Activated B cell treated with CpG ODN at 0.5 μM for 24 hours (primary cell): ENCODE measurements around the gene ASRGL1. TPM values are rescaled to one million over a fixed set of nuclear protein-coding genes. Genes with fewer than 3 reads are reported as not detected.

Experiments
- ATAC-seq: fragments of 200-7000 bp; cut with Tn5 transposase; one replicate; pipeline ENCODE4 v1.10.0; 2021; ENCODE audit warnings: low read depth, mild to moderate bottlenecking, moderate library complexity
- CTCF ChIA-PET: fragments of 350-600 bp; sonication (Branson Sonifier 250); formaldehyde crosslinking; loops from one replicate; lab custom pipeline; 2021; ENCODE audit warnings: antibody characterized with exemption; lab: Charles Lee
- POLR2A ChIA-PET: fragments of 350-600 bp; sonication (Branson Sonifier 250); formaldehyde crosslinking; loops from one replicate; lab custom pipeline; 2021; ENCODE audit warnings: antibody characterized with exemption; lab: Charles Lee
- DNase-seq: peaks from one replicate; pipeline ENCODE4 v3.0.0; 2022
- H3K27ac Mint-ChIP-seq: one replicate; pipeline ENCODE4 v1.8.0; 2020; ENCODE audit warnings: mixed read lengths
- H3K27me3 Mint-ChIP-seq: one replicate; pipeline ENCODE4 v1.8.0; 2021; ENCODE audit warnings: mixed read lengths
- H3K36me3 Mint-ChIP-seq: one replicate; pipeline ENCODE4 v1.8.0; 2021; ENCODE audit warnings: low read depth, mixed read lengths
- H3K4me1 Mint-ChIP-seq: one replicate; pipeline ENCODE4 v1.8.0; 2021; ENCODE audit warnings: mixed read lengths
- H3K4me3 Mint-ChIP-seq: one replicate; pipeline ENCODE4 v1.8.0; 2020; ENCODE audit warnings: mild to moderate bottlenecking, mixed read lengths
- H3K9me3 Mint-ChIP-seq: one replicate; pipeline ENCODE4 v1.8.0; 2020; ENCODE audit warnings: mixed read lengths
- intact Hi-C: fragments of 100-400 bp; cut with micrococcal nuclease; formaldehyde crosslinking; loops from one replicate; pipeline ENCODE4 v1.15.1; 2024
- total RNA-seq: library from RNA; stranded (reverse); gene quantifications from 2 replicates; pipeline ENCODE4 v1.2.3, GENCODE V29; 2022
- TF ChIP-seq, protein P1 (sequence below): fragments of 200-600 bp; IDR thresholded peaks from one replicate; pipeline ENCODE4 v1.8.0; 2022; ENCODE audit warnings: antibody characterized with exemption, mild to moderate bottlenecking

The ASRGL1 gene
- total RNA-seq, 1 donor from 2014 or later, result 0.98 TPM

DNA sequence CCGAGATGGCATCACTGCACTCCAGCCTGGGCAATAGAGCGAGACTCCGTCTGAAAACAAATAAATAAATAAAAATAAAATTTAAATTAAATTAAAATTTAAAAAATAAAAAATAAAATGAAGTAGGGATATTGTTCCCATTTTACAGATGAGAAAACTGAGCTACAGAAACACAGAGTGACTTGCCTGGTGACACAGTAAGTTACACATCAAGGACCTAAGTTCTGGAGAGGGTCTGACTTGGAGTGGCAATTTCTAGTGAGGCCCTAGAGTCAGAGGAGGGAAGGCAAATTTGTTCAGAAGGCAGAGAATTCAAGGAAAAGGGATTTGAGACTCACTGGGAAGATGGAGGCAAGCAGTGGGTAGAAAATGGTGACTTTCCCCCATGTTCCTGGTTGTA lies 83.6 kb downstream of the ASRGL1 start:
- Mint-ChIP-seq H3K36me3 (no peaks in the 10 kb centered on the region), H3K9me3 (no peaks in the 10 kb centered on the region), H3K4me1 (peaks cover 6% of the 10 kb centered on the region), H3K27ac (no peak overlapping the region), H3K27me3 (peaks cover 2% of the 10 kb centered on the region), H3K4me3 (no peak overlapping the region)
- intact Hi-C loops, result loop anchor here (10.0 kb wide), 1 partner anchor 344 kb away; the partner anchor contains the start of gene POLR2G
- DNase-seq, result no peak
- TF ChIP-seq, protein P1, sequence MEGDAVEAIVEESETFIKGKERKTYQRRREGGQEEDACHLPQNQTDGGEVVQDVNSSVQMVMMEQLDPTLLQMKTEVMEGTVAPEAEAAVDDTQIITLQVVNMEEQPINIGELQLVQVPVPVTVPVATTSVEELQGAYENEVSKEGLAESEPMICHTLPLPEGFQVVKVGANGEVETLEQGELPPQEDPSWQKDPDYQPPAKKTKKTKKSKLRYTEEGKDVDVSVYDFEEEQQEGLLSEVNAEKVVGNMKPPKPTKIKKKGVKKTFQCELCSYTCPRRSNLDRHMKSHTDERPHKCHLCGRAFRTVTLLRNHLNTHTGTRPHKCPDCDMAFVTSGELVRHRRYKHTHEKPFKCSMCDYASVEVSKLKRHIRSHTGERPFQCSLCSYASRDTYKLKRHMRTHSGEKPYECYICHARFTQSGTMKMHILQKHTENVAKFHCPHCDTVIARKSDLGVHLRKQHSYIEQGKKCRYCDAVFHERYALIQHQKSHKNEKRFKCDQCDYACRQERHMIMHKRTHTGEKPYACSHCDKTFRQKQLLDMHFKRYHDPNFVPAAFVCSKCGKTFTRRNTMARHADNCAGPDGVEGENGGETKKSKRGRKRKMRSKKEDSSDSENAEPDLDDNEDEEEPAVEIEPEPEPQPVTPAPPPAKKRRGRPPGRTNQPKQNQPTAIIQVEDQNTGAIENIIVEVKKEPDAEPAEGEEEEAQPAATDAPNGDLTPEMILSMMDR, result no peak
- ChIA-PET POLR2A (no interaction called here), CTCF (interaction anchor here (1.8 to 5.6 kb wide), 2 partner anchors 122 to 140 kb away, joined by 4 to 159 read pairs; partner anchors contain the start of gene AHNAK)
- ATAC-seq, result no peak

DNA sequence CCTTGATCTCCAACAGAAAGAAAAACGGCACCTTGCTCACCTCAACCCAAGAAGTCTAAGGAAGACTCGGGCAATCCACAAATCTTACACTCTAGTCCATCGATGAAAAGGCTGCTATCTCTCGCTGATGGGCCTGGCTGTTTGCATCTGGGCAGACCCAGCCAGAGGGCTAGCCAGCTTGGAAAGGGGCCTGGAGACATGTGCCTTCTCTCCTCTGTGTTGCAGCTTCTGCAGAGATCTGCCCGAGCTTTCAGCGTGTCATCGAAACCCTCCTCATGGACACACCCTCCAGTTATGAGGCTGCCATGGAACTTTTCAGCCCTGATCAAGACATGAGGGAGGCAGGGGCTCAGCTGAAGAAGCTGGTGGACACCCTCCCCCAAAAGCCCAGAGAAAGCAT lies 84.7 kb downstream of the ASRGL1 start:
- ChIA-PET POLR2A (no interaction called here), CTCF (interaction anchor here (0.8 to 5.6 kb wide), 3 partner anchors 27 to 139 kb away, joined by 3 to 159 read pairs (median 4); partner anchors contain the start of gene AHNAK)
- H3K27me3 Mint-ChIP-seq, result peaks cover 2% of the 10 kb centered on the region
- no peak overlapping the region for H3K4me3 Mint-ChIP-seq
- H3K36me3 Mint-ChIP-seq, result no peaks in the 10 kb centered on the region
- peaks cover 6% of the 10 kb centered on the region for H3K4me1 Mint-ChIP-seq
- intact Hi-C loops, result loop anchor here (10.0 kb wide), 1 partner anchor 343 kb away; the partner anchor contains the start of gene POLR2G
- no peak overlapping the region for H3K27ac Mint-ChIP-seq
- ATAC-seq, result no peak
- no peaks in the 10 kb centered on the region for H3K9me3 Mint-ChIP-seq
- TF ChIP-seq, protein P1, result no peak
- no peak for DNase-seq

DNA sequence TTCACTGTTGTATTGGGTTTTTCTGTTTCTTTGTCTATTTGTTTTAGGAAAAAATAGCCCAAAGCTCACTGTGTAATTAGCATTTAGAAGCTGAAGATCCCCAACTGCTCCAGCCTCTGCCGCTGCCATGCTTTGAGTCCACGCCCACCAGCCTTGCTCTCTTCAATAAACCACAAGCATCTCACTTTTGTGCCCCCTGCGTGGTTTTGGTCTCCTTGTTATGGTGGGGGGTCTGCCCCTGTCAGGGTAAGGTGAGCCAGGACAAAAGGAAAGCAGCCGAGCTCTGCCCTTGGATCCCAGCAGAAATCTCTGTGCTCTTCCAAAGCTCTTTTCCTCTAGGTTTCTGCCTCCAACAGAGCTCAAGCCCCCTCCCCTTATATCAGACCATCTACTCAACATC lies 85.8 kb downstream of the ASRGL1 start:
- Mint-ChIP-seq H3K9me3 (no peaks in the 10 kb centered on the region), H3K4me3 (no peak overlapping the region), H3K4me1 (peaks cover 13% of the 10 kb centered on the region), H3K36me3 (no peaks in the 10 kb centered on the region), H3K27ac (no peak overlapping the region), H3K27me3 (peaks cover 2% of the 10 kb centered on the region)
- DNase-seq (no peak), ATAC-seq (no peak)
- intact Hi-C loops, result loop anchor here (10.0 kb wide), 1 partner anchor 342 kb away; the partner anchor contains the start of gene POLR2G
- TF ChIP-seq, protein P1, result no peak
- POLR2A ChIA-PET, result interaction anchor here (0.7 to 2.5 kb wide), 3 partner anchors 32 to 586 kb away, joined by 3 to 13 read pairs (median 8); partner anchors contain the start of gene TUT1
- CTCF ChIA-PET, result interaction anchor here (2.8 to 5.6 kb wide), 3 partner anchors 120 to 169 kb away, joined by 23 to 161 read pairs (median 159); partner anchors contain the start of genes AHNAK and TUT1

DNA sequence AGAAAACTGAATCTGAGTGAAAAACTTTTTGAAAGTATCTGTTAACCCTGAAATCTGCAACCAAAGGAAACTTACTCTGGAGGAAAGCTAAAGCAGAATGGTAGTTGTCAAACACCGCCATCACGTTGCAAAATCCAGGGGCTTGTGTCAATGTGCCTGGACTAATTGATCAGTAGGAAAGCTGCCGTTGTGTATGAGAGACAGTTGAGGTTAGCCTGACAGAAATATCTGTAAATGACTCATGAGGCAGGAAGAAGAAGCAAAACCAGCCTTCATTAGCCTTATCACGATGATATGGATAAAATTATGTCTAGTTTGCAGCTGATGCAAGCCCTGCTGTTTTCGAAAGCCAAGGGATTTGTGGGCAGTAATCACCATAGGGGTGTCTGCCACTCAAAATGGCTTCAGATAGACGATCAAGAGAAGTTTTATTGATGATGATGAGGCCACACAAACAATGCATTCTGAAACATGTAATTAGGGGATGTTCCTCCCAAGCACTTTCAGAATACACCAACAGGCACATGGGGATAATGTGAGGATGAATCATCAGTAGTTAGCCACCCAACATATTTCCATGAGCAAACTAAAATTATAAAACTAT lies 90.5 kb downstream of the ASRGL1 start:
- Mint-ChIP-seq H3K4me3 (peak overlapping the region; percentile 25), H3K27ac (peak overlapping the region; percentile 57), H3K4me1 (peaks cover 24% of the 10 kb centered on the region), H3K9me3 (no peaks in the 10 kb centered on the region), H3K36me3 (no peaks in the 10 kb centered on the region), H3K27me3 (peaks cover 2% of the 10 kb centered on the region)
- POLR2A ChIA-PET, result interaction anchor here (0.9 to 1.3 kb wide), 3 partner anchors 9 to 124 kb away, joined by 3 to 5 read pairs (median 4); no protein-coding TSS in a partner anchor
- TF ChIP-seq, protein P1, result no peak
- ATAC-seq (peak; percentile 23), DNase-seq (no peak)
- CTCF ChIA-PET, result interaction anchor here (3.5 to 5.6 kb wide), 2 partner anchors 115 to 131 kb away, joined by 14 to 161 read pairs; no protein-coding TSS in a partner anchor
- intact Hi-C loops, result loop anchor here (10.0 kb wide), 1 partner anchor 337 kb away; the partner anchor contains the start of gene POLR2G
